GM08714 (cell line): ENCODE data around the gene ASIC4.

ENCODE experiments used
- H3K4me3 ChIP-seq: fragments of 200-500 bp; sonication (Bioruptor generic); 2 replicates; pipeline ENCODE4 v1.5.1; 2014; ENCODE audit warnings: mild to moderate bottlenecking, low read length, inconsistent platforms
- ZNF274 ChIP-seq: IDR thresholded peaks from 2 replicates; pipeline ENCODE4 v1.6.1; 2012; ENCODE audit warnings: mild to moderate bottlenecking, low read depth, low read length

ASIC4 gene

GRCh38 chr2:219560037-219560892 lies 46.0 kb downstream of the ASIC4 start:
- TF ChIP-seq ZNF274, result no peak

GRCh38 chr2:219560893-219561178 lies 46.6 kb downstream of the ASIC4 start:
- no peak for TF ChIP-seq ZNF274
- H3K4me3 ChIP-seq, result no peak overlapping the region

More at GRCh38 chr2:219560037-219560892, 46.0 kb downstream of the ASIC4 start:
- no peak overlapping the region for H3K4me3 ChIP-seq

GRCh38 chr2:219561179-219562048 lies 47.1 kb downstream of the ASIC4 start:
- no peak overlapping the region for H3K4me3 ChIP-seq
- no peak for TF ChIP-seq ZNF274

- no peak overlapping the region for H3K4me3 ChIP-seq
- TF ChIP-seq ZNF274, result no peak
Measured at GRCh38 chr2:219562049-219563020, 48.1 kb downstream of the ASIC4 start.

- H3K4me3 ChIP-seq, result no peak overlapping the region
- TF ChIP-seq ZNF274, result no peak
Measured at GRCh38 chr2:219563271-219563928, 49.1 kb downstream of the ASIC4 start.

- no peak for TF ChIP-seq ZNF274
Measured at GRCh38 chr2:219565130-219566080, 51.1 kb downstream of the ASIC4 start.

GRCh38 chr2:219566640-219567039 lies 52.4 kb downstream of the ASIC4 start:
- TF ChIP-seq ZNF274, result no peak
- no peak overlapping the region for H3K4me3 ChIP-seq

More at GRCh38 chr2:219565130-219566080, 51.1 kb downstream of the ASIC4 start:
- no peak overlapping the region for H3K4me3 ChIP-seq

- TF ChIP-seq ZNF274, result no peak
- H3K4me3 ChIP-seq, result no peak overlapping the region
Measured at GRCh38 chr2:219567131-219567530, 52.8 kb downstream of the ASIC4 start.

GRCh38 chr2:219567791-219568361 lies 53.6 kb downstream of the ASIC4 start:
- no peak overlapping the region for H3K4me3 ChIP-seq
- no peak for TF ChIP-seq ZNF274

GRCh38 chr2:219569041-219569440 lies 54.8 kb downstream of the ASIC4 start:
- TF ChIP-seq ZNF274, result no peak
- H3K4me3 ChIP-seq, result no peak overlapping the region

GRCh38 chr2:219569635-219570034 lies 55.4 kb downstream of the ASIC4 start:
- no peak overlapping the region for H3K4me3 ChIP-seq

More at GRCh38 chr2:219569635-219570034, 55.4 kb downstream of the ASIC4 start:
- TF ChIP-seq ZNF274, result no peak
